ENCODE measurements around the gene OR10P1. TPM values are rescaled to one million over a fixed set of nuclear protein-coding genes. Genes with fewer than 3 reads are reported as not detected.

OR10P1 gene
- total and polyA plus RNA-seq, 2 of the 4 experiments (the other 2 are of a cell fraction), result not detected

- H4K8ac ChIP-seq (ENCODE audit: low read depth in 2 of 2, low read length in 2 of 2), result no peak overlapping the region
- H3K9me1 ChIP-seq (ENCODE audit: insufficient read depth, low read length), result no peaks in the 10 kb centered on the region
- H2AK9ac ChIP-seq (replicated peaks; ENCODE audit: low read depth, low read length, poor library complexity), result no peak overlapping the region
- H3K23ac ChIP-seq (ENCODE audit: low read depth, low read length), result no peak overlapping the region
- H3K27me3 ChIP-seq (ENCODE audit: control insufficient read depth, insufficient read depth, low read length), result peaks cover 5% of the 10 kb centered on the region
- ChIA-PET CTCF (no interaction called here), POLR2A (ENCODE audit: unreplicated experiment) (no interaction called here)
- in situ Hi-C loops (cut with MboI; ENCODE audit: low sequenced_read_pairs), result no loop called here
- no peak overlapping the region for H3K27ac ChIP-seq (ENCODE audit: insufficient read depth, low read length)
- H4K91ac ChIP-seq (ENCODE audit: insufficient read depth, low read depth, low read length), result no peak overlapping the region
- H3K56ac ChIP-seq (ENCODE audit: extremely low read depth, insufficient read depth, low read length), result no peak overlapping the region
- no peak for ATAC-seq (ENCODE audit: low read depth)
- H3K9me3 ChIP-seq (ENCODE audit: control insufficient read depth, insufficient read depth, low read length), result no peaks in the 10 kb centered on the region
- H3K4me1 ChIP-seq (ENCODE audit: control insufficient read depth, insufficient read depth, low read length), result no peaks in the 10 kb centered on the region
- no peaks in the 10 kb centered on the region for H4K20me1 ChIP-seq (ENCODE audit: insufficient read depth, low read length)
- no peak overlapping the region for H2BK5ac ChIP-seq (ENCODE audit: low read depth, low read length, poor library complexity, severe bottlenecking)
- no peak overlapping the region for H3K18ac ChIP-seq (ENCODE audit: low read depth, low read length)
- H3K36me3 ChIP-seq (ENCODE audit: control insufficient read depth, insufficient read depth, low read length), result no peaks in the 10 kb centered on the region
- H3K14ac ChIP-seq (replicated peaks; ENCODE audit: low read depth, low read length), result no peak overlapping the region
- no peak overlapping the region for H2BK20ac ChIP-seq (ENCODE audit: low read depth, low read length)
- H2BK15ac ChIP-seq (ENCODE audit: low read depth, low read length), result no peak overlapping the region
- H3K9ac ChIP-seq (ENCODE audit: low read depth, low read length), result no peak overlapping the region
- no peak for TF ChIP-seq RCOR1 (IDR thresholded peaks at IDR 0.05; ENCODE audit: insufficient replicate concordance, low read length)
- TF ChIP-seq POLR2A (IDR thresholded peaks at IDR 0.05; ENCODE audit: low read depth, low read length), result no peak
- no peak for TF ChIP-seq FOS (IDR thresholded peaks at IDR 0.05; ENCODE audit: low read depth, low read length)
- no peak for TF ChIP-seq CTCF (conservative IDR thresholded peaks at IDR 0.05; ENCODE audit: low read depth, low read length)
- TF ChIP-seq RFX5 (IDR thresholded peaks at IDR 0.05; ENCODE audit: low read depth, low read length), result no peak
- no peak for TF ChIP-seq NFE2L2 (IDR thresholded peaks at IDR 0.05; ENCODE audit: low read depth, low read length)
- TF ChIP-seq CEBPB (IDR thresholded peaks at IDR 0.05; ENCODE audit: low read depth, low read length), result no peak
- TF ChIP-seq MXI1 (IDR thresholded peaks at IDR 0.05; ENCODE audit: borderline replicate concordance, low read depth, low read length), result no peak
- no peak for TF ChIP-seq USF2 (IDR thresholded peaks at IDR 0.05; ENCODE audit: low read depth, low read length)
- TF ChIP-seq SMC3 (IDR thresholded peaks at IDR 0.05; ENCODE audit: low read depth, low read length), result no peak
- no peak overlapping the region for H2BK120ac ChIP-seq (ENCODE audit: low read depth, low read length)
- no TSS peak for BruUV-seq (replicated peaks)
- no peak overlapping the region for H3K4ac ChIP-seq (ENCODE audit: low read depth, low read length)
- H2AK5ac ChIP-seq (ENCODE audit: low read depth, low read length), result no peak overlapping the region
- H3K4me2 ChIP-seq (ENCODE audit: low read depth, low read length), result no peak overlapping the region
- no peak overlapping the region for H3K4me3 ChIP-seq (ENCODE audit: insufficient read depth, low read depth, low read length)
- DNase-seq, result no peak
- intact Hi-C loops (cut with micrococcal nuclease), result no loop called here
- dilution Hi-C loops (cut with HindIII; ENCODE audit: low sequenced_read_pairs, unreplicated experiment), result no loop called here
- no peak overlapping the region for H4K5ac ChIP-seq (ENCODE audit: low read depth, low read length)
- no peak overlapping the region for H2AFZ ChIP-seq (replicated peaks; ENCODE audit: low read length, poor library complexity)
- H3K79me1 ChIP-seq (ENCODE audit: low read depth in 1 of 2, low read length in 2 of 2), result no peaks in the 10 kb centered on the region
Observed at GRCh38 chr12:55670276-55670675, 33.6 kb downstream of the OR10P1 start.
